ENCODE measurements around the gene HEPACAM2.

- TF ChIP-seq, protein P1, sequence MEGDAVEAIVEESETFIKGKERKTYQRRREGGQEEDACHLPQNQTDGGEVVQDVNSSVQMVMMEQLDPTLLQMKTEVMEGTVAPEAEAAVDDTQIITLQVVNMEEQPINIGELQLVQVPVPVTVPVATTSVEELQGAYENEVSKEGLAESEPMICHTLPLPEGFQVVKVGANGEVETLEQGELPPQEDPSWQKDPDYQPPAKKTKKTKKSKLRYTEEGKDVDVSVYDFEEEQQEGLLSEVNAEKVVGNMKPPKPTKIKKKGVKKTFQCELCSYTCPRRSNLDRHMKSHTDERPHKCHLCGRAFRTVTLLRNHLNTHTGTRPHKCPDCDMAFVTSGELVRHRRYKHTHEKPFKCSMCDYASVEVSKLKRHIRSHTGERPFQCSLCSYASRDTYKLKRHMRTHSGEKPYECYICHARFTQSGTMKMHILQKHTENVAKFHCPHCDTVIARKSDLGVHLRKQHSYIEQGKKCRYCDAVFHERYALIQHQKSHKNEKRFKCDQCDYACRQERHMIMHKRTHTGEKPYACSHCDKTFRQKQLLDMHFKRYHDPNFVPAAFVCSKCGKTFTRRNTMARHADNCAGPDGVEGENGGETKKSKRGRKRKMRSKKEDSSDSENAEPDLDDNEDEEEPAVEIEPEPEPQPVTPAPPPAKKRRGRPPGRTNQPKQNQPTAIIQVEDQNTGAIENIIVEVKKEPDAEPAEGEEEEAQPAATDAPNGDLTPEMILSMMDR (IDR thresholded peaks at IDR 0.05; ENCODE audit: poor library complexity) = no peak
- no peak for TF ChIP-seq EZH2 (IDR thresholded peaks at IDR 0.05; ENCODE audit: borderline replicate concordance)
- TF ChIP-seq EZH2phosphoT487 (IDR thresholded peaks at IDR 0.05; ENCODE audit: low read depth, severe bottlenecking, unreplicated experiment) = no peak
Observed at GRCh38 chr7:93235541-93235940, 9.3 kb upstream of the HEPACAM2 start.

All from hepatocyte (in vitro differentiated cells).